Urothelium cell line (cell line): ENCODE measurements around the gene RPL31.

Experiments
- DNase-seq: peaks from one replicate; pipeline ENCODE4 v3.0.0; 2011; ENCODE audit warnings: low spot score, mixed read lengths
- FAIRE-seq: peaks from 2 replicates; lab custom pipeline; 2011; peaks lifted over from hg19 to GRCh38; lab: Jason Lieb, UNC

RPL31 gene

DNA sequence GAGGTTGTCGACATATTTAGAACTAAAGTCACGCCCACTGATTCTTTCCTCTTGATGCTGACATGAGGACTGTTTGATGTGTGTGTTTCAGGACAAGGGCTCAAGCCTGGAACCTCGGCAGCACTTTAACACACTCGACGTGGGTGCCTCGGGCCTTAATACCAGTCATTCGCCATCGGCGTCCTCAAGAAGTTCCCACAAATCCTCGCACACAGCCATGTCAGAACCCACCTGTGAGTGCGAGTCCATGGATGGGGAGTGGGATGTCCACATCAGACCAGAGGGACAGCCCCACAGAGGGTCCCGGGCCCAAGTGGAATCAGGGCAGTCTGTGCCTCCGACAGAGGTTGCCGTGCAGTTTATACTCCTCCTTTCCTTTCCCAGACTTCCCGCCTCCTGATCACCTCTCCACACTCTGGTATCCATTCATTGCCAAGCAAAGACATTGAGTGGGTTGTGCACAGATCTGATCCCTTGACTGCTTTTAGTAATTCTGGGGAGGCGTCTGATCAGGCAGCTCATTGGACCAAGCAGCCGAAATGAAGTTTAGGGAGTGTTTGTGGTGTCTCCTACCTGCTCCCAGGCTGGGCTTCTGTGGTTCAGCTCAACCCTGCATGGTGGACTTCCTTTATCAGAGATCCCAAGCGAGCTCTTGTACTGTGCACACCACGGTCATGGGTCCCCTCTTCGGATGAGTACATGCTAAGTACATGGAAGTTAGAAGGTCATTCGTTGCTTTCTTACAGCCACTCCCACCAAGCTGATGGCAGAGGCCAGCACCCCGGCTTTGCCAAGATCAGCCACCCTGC, 27.2 kb upstream of the RPL31 start:
- FAIRE-seq (no peak), DNase-seq (no peak)

DNA sequence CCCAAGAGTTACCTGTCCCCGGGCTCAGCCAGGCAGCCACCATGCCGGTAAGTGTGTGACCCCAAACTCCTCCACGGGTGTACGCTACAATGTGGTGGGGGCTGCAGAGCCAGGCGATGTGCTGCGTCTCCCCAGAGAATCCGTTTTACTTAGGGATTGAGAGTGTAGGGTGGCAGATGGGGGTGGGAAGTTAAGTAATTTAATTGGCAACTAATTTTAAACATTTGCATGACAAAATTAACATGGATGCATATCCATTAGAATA, 26.6 kb upstream of the RPL31 start:
- peak; percentile 58 for FAIRE-seq
- no peak for DNase-seq

DNA sequence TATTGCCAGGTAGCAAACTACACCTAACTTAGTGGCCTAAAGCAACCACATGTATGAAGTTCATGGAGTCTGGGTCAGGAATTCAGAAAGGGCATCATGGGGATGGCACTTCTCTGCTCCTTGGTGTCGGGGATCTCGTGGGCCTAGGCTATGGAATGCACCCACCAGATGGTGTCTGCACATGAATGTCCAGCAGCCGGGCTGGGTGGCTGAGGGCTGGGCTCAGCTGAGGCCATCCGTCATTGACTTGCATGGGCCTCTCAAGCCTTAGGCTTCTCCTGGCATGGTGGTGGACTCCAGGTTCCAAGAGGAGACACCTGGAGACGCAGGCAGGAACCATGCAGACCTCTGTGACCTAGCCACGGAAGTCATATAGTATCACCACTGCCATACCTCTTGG, 26.0 kb upstream of the RPL31 start:
- no peak for FAIRE-seq

DNA sequence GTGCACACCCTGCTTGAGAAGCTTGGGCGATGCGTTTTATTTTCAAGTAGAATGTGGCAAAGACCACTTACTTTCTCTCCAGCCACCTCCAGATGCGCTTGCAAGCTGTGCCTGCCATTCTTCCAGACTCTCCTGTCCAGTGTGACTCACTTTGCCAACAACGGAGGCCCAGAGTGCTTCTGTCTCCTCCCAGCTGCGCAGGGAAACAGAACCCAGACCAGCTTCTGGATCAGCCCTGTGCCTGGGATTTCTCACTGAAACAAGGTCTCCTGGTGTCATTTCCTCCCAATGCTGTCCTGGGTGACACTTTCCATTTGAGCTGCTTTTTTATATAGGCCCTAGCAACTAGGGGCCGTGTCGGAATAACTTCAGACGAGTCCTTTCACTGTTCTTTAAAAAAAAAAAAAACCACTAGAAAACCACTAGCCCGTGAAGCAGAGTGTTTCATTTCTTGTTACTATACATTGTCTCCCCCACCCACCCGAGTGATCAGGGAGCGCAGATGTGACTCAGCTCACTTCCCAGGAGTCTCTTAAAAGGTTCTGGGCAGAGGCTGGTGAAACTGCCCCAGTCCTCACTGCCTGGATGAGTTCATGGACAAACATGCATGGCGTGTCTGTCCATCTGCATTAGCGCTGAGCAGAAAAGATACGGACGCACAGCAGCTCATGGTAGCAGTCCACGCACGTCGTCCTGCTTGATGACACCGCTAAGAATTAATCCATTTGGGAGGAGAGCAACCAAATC, 25.3 kb upstream of the RPL31 start:
- DNase-seq (no peak), FAIRE-seq (no peak)

More for the DNA sequence above, 26.0 kb upstream of the RPL31 start:
- DNase-seq, result no peak

DNA sequence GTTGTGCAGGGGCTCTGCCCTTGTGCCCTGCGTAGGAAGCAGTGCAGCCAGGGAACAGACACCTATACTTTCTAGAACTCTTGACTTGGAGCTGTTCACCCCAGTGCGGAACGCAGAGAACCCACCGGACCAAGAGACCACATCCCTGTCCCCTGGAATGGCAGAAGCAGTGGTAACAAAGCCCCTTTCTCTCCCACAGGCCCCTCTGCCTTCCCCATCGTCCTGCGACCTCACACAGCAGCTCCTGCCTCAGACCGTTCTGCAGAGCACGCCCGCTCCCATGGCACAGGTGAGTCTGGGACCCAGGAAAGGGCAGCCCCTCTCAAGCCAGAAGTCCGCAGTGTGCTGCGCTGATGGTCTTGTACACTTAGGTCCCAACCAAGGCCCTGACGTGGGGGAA, 24.6 kb upstream of the RPL31 start:
- no peak for FAIRE-seq

DNA sequence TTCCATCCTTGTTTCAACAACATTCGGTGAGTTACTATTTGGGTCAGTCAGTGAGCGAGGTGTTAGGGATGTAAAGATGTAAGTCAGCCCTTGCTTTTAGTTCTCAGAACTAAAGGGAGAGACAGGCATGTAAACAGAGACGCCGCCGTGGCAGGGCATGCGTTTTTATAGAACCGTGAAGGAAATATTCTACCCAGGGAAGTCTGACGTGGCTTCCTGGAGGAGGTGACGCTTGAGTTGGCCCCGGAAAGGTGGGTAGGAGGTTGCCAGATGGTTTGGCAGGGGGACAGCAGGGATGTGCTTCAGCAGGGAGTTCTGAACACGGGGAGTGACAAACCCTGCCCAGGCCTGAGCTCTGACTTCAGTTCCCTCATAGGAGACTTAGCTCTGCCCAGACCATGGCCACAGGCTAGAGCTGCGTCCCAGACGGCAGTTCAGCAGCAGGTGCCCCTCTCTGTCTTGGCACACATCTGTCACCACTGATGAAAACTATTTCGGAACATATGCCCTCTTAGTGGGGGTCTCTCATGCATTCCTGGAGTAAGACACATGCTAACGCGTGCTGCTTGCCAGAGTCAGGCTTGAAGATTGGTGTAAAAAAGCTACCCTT, 23.4 kb upstream of the RPL31 start:
- DNase-seq (no peak), FAIRE-seq (no peak)

More for the DNA sequence above, 24.6 kb upstream of the RPL31 start:
- no peak for DNase-seq

DNA sequence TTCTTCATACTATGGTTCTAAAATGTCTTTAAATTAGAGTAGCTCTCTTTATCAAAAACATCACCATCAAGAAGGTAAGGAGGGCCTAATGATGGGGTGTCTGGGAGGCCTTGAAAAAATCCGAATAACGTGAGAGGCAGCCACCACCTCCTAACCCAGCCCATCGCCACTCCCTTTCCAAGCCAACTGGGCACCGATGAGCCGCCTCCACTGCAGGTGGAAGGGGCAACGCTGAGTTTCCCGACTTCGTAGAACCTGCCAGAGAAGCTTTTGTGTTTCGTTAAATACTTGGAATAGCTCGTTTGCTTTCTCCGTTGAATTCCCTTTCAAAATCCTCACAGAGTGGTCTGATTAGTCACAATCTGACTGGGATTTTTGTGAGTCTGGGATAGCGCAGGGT, 22.0 kb upstream of the RPL31 start:
- FAIRE-seq, result no peak
- DNase-seq, result no peak

DNA sequence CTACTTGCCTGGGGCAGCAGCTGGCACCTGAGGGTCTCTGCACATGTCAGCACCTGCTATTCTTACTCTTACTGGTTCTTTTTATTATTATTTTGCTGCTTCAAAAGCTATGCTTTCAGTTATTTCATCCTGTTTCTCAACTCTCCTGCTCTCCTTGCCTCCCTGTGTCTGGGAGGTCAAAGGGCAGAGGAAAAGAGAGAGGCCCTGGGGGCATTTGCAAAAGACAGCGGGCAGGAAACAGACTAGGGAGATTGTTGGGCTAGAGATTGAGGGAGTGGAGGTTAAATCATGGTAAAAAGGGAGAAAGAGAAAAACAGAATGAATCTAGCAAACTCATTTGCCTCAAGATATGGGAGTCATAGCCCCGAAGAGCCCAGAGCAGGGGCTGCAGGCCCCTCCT, 21.1 kb upstream of the RPL31 start:
- FAIRE-seq, result no peak
- DNase-seq, result no peak

DNA sequence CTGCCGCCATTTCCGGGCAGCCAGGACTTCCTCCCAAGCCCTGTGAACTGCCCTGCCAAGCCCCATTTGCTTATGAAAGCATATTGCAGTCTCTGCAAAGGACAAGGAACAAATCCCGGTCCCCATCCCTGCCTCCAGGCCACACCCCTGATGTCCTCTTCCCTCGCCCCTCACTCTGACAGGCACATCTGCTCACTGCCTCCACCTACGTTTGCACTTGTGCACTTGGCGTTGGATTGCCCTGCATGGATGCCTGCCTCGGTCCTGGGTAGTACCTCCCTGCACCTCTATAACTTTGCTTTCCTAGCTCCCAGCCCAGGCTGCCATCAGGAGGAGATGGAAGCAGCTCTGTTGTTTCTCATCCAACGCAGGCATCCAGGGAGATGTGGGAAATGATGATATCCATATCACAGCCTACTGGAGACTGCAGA, 19.6 kb upstream of the RPL31 start:
- no peak for DNase-seq
- no peak for FAIRE-seq

DNA sequence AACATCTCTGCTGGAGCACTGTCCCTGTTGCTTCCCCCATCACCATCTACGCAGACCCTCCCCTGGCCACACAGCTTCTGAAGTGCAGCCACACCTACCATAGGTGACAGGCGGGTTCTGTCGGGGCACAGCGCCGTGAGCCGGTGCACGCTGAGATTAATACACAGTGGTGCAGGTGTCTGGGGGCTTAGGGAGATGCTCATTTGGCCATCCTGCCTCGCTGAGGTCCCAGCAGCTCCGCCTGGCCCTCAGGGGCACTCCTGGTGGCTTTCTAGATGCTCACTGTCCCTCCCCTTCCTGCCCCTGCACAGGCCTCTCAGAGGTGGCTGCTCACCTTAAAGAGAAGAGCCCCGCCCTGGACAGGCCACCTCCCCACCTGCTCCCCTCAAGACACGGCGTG, 18.9 kb upstream of the RPL31 start:
- DNase-seq (no peak), FAIRE-seq (no peak)

DNA sequence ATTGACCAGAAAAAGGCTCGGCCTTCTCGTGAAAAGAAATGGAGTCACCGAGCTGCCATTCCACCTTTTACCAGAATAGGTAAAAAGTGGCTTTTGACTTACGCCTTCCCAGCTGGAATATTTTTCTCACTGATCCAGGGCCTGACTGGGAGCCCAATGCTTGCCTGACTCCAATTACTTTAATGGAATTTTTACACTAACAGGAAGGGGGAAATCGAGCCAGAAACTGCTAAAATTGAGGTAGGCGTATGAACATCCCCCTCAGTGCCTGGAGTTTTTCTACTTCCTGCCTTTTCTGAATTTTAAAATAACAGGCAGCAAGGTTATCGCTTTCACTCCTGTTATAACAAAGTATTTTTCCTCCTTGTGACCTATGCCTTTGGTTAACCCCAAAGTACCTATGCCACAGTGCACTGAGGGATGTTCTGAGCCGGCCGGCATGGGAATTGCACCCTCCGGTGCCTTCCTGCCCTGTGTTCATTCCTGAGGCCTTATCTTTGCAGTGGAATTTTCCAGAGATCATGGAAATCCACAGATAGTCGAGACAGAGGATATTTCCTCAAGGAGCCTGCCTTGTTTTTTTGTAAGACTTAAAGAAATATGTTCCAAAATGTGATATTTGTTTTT, 18.3 kb upstream of the RPL31 start:
- FAIRE-seq, result no peak
- DNase-seq, result no peak

DNA sequence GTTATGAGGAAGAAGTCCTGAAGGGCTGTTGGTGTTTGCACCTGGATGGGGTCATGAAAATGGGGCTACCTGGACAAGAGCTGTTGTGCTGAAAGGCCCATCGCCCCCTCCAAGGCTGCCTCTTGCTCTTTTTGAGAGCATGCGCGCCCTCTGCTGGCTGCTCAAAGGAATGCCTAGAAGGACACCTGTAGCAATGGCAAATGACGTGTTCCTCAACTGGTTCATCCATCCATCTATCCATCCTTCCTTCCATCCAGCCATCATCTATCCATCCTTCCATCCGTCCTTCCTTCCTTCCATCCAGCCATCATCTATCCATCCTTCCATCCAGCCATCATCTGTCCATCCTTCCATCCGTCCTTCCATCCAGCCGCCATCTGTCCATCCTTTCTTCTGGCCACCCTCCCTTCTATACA, 17.2 kb upstream of the RPL31 start:
- DNase-seq (peak; percentile 83), FAIRE-seq (peak; percentile 97)

DNA sequence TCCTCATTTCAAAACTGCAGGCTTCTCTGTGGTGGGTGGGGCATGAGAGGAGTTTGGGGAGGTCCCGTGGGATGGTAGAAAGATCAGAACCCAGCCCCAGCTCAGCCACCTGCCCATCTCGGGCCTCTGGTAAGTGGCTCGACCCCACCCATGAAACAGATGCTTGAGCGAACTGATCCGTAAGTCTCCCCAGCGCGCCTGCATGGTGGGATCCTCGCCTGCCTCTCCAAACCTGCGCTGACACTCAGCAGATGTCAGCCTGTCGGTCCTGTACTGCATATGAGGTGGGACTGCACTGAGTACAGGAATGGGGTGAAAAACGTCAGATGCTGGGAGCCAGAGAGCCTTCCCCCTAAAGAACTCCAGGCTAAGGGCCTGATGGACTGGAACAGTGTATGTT, 15.9 kb upstream of the RPL31 start:
- no peak for FAIRE-seq
- no peak for DNase-seq

DNA sequence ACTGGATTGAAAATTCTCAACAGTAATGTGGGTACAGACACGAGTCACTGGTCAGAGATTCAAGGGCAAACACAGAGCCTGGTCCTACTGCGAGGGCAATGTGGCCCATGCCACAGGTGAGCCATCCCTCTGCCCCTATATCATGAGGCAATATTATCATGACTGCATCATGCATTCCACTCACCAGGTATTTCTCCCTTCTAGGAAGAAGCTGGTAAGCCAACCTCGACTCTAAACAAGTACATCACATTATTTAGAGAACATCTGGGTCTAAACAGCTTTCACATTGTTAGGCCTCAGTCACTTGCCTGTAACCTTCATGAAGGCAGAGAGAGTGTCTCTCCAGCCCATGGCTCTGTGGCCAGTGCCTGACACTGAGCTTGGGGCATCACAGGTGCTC, 14.6 kb upstream of the RPL31 start:
- FAIRE-seq (no peak), DNase-seq (no peak)

DNA sequence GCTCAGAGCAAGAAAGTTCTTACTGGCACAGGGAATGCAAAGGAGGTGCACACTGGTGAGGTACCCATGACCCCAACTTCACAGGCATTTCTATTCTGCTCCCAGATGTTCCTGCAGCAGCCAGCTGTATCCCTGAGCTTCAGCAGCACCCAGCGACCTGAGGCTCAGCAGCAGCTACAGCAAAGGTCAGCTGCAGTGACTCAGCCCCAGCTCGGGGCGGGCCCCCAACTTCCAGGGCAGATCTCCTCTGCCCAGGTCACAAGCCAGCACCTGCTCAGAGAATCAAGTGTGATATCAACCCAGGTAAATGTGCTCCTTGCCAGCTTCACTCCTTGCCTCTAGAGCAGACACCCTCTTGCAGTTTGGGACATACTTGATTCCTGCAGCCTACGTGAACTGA, 14.1 kb upstream of the RPL31 start:
- no peak for DNase-seq
- FAIRE-seq, result peak; percentile 68

DNA sequence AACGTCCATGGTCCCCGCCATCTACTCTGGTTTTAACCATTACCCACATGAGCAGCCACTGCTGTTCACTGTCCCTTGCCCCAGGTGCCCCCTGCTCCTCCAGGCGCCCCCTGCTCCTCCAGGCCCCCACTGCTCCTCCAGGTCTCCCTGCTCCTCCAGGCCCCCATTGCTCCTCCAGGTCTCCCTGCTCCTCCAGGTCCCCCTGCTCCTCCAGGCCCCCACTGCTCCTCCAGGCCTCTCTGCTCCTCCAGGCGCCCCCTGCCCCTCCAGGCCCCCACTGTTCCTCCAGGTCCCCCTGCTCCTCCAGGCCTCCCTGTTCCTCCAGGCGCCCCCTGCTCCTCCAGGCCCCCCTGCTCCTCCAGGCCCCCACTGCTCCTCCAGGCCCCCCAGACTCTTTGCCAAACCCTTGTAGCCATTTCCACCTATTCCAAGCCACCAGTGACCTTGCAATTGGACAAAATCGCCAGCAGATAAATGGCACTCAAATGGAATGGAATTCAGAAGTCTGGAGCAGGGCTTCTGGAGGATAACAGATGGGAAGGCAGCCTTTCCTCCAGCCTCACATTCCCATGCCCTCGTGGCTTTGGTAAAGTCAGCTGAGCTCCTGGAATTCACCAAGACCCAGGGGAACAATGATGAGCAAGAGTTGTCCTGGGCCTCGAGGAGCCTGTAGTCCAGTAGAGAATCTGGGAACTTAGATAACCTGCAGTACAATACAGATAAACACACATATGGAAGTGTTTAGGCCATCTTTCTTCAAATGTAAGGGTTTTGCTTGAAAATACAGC, 13.3 kb upstream of the RPL31 start:
- DNase-seq (no peak), FAIRE-seq (no peak)

DNA sequence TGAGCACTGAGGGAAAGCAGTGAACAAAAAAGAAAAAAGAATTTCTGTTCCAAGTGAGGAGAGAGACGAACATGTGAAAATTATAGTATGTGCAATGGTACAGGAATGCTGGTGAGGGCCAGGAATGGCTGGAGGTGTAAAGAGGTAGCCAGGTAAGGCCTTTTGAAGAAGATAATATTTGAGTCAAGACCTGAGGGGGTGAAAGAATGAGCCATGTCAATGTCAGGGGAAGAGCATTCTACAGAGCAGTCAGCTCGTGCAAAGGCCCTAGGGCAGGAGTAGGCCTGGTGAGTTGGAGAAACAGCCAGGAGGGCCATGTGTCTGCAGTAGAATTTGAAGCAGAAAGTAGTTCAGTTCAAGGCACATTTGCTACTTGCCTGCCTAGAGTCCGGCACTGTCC, 12.4 kb upstream of the RPL31 start:
- FAIRE-seq (no peak), DNase-seq (no peak)

DNA sequence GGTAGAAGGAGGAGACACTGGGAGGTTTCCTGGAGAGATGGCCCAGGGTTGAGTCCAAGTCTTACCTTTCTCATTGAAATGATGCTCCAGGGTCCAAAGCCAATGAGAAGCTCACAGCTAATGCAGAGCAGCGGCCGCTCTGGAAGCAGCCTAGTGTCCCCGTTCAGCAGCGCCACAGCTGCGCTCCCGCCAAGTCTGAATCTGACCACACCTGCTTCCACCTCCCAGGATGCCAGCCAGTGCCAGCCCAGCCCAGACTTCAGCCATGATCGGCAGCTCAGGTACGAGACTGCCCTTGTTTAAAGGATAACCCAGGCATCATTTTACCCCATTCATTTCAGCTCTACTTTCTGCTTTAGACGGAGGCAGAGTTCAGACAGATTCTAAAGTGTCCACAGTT, 11.9 kb upstream of the RPL31 start:
- DNase-seq (no peak), FAIRE-seq (no peak)

DNA sequence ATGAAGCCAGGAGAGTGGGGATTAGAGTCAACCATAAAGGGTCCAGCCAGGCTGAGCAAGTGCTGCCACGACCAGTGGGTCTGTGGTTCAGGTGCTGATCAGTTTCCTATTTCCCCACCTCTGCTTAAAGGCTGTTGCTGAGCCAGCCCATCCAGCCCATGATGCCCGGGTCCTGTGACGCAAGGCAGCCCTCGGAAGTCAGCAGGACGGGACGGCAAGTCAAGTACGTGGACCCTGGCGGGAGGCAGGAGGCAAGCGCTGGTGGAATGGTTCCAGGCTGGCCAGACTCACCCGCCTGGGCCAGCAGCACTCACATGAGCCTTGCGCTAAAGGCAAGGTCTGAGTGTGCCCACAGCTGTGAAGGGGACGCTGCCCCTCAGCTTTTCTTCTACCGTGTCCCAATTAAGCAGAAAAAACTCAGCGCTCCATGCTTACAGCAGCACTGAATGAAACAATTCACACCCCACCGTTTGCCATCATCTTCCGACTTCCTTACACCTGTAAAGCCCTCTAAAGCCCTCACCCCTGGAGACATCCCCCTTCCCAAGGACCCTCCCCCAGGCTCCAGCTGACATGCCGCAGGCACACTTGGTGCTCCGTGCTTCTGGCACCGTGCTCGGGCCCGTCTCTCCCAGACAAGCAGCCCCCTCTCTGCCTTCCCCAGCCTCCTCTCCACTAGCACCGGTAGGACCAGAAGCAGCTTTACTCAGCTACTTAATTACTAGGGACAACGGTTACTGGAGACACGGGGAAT, 11.3 kb upstream of the RPL31 start:
- no peak for DNase-seq
- peak; percentile 30 for FAIRE-seq

DNA sequence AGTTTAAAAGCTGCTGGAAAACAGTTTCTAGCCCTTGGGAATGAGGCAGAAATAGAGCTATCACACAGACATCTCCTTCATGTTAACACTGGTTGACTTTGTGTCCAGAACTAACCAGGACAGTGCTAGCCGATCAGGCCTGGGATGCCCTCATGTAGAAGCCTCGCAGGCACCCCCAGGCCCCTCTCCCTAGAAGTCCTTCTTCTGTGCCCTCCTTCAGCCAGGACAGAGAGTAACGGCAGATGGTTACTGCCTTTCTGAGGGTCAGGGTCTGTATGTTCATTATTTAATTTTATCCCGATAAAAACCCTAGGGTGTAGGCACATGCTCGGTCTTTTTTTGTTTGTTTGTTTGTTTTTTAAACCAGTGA, 10.7 kb upstream of the RPL31 start:
- DNase-seq (no peak), FAIRE-seq (no peak)
